Lower lobe of right lung (tissue), 2 donors: ENCODE data around the gene NPPB. TPM values are rescaled to one million over a fixed set of nuclear protein-coding genes. Genes with fewer than 3 reads are reported as not detected.

Experiments
- ATAC-seq, 2 donors: fragments of 200-7000 bp; cut with Tn5 transposase; one replicate each; pipeline ENCODE4 v1.9.1; 2020 to 2022; ENCODE audit warnings: mild to moderate bottlenecking in 2 of 2, moderate library complexity in 2 of 2
- DNase-seq: peaks from one replicate; pipeline ENCODE4 v3.0.0-alpha.2; 2020
- H3K27ac ChIP-seq: fragments of 200-600 bp; one replicate; pipeline ENCODE4 v1.8.0; 2022
- H3K27me3 ChIP-seq: fragments of 200-600 bp; one replicate; pipeline ENCODE4 v1.8.0; 2022; ENCODE audit warnings: low read depth
- H3K36me3 ChIP-seq: fragments of 200-600 bp; one replicate; pipeline ENCODE4 v1.8.0; 2022; ENCODE audit warnings: mild to moderate bottlenecking
- H3K4me1 ChIP-seq: fragments of 200-600 bp; one replicate; pipeline ENCODE4 v1.8.0; 2022
- H3K4me3 ChIP-seq: fragments of 200-600 bp; one replicate; pipeline ENCODE4 v1.8.0; 2022; ENCODE audit warnings: mild to moderate bottlenecking
- H3K9me3 ChIP-seq: fragments of 200-600 bp; one replicate; pipeline ENCODE4 v1.8.0; 2022
- CTCF ChIP-seq: fragments of 200-600 bp; IDR thresholded peaks from one replicate; pipeline ENCODE4 v1.8.0; 2022; ENCODE audit warnings: antibody characterized with exemption, mild to moderate bottlenecking
- intact Hi-C: fragments of 100-400 bp; cut with DNase I; formaldehyde crosslinking; loops from one replicate; pipeline ENCODE4 v1.11.0; 2022
- total RNA-seq: library from RNA; stranded (reverse); fragmentation: NEBNext Ultra II Directional; extraction: Animal tissue kit (Norgen Biotek cat#: 25700); gene quantifications from one replicate; pipeline ENCODE4 v1.2.1, GENCODE V29; 2021
- donor health status: DM: no; HTN: yes; CAD: no; lungs with severe emphysema.

Gene NPPB
- total RNA-seq, 1 donor from 2014 or later: not detected

- DNase-seq: no peak
Measured at GRCh38 chr1:11869104-11869503, 10.4 kb upstream of the NPPB start.

GRCh38 chr1:11868331-11868980 lies 9.7 kb upstream of the NPPB start:
- H3K36me3 ChIP-seq: no peaks in the 10 kb centered on the region
- no peaks in the 10 kb centered on the region for H3K27me3 ChIP-seq
- no peak for ATAC-seq
- H3K9me3 ChIP-seq: no peaks in the 10 kb centered on the region
- no peak for TF ChIP-seq CTCF
- no peaks in the 10 kb centered on the region for H3K4me1 ChIP-seq
- no peak overlapping the region for H3K4me3 ChIP-seq
- intact Hi-C loops: no loop called here
- H3K27ac ChIP-seq: no peak overlapping the region
- DNase-seq: no peak

More at GRCh38 chr1:11869104-11869503, 10.4 kb upstream of the NPPB start:
- Histone ChIP-seq H3K4me3 (no peak overlapping the region), H3K4me1 (no peaks in the 10 kb centered on the region), H3K27me3 (peaks cover 3% of the 10 kb centered on the region), H3K27ac (no peak overlapping the region), H3K36me3 (no peaks in the 10 kb centered on the region), H3K9me3 (no peaks in the 10 kb centered on the region)
- ATAC-seq: no peak
- intact Hi-C loops: no loop called here
- TF ChIP-seq CTCF: no peak

GRCh38 chr1:11862890-11863289 lies 4.1 kb upstream of the NPPB start:
- no peak for TF ChIP-seq CTCF
- Histone ChIP-seq H3K9me3 (no peaks in the 10 kb centered on the region), H3K36me3 (no peaks in the 10 kb centered on the region), H3K4me3 (no peak overlapping the region), H3K27ac (no peak overlapping the region), H3K27me3 (peaks cover 41% of the 10 kb centered on the region), H3K4me1 (no peaks in the 10 kb centered on the region)
- DNase-seq (no peak), ATAC-seq (no peak)
- intact Hi-C loops: no loop called here

GRCh38 chr1:11860587-11860986 lies 1.8 kb upstream of the NPPB start:
- Histone ChIP-seq H3K27ac (no peak overlapping the region), H3K27me3 (peaks cover 59% of the 10 kb centered on the region), H3K4me3 (no peak overlapping the region), H3K9me3 (no peaks in the 10 kb centered on the region), H3K36me3 (no peaks in the 10 kb centered on the region), H3K4me1 (no peaks in the 10 kb centered on the region)
- intact Hi-C loops: no loop called here
- no peak for TF ChIP-seq CTCF
- ATAC-seq (no peak), DNase-seq (no peak)

- Histone ChIP-seq H3K36me3 (no peaks in the 10 kb centered on the region), H3K27ac (no peak overlapping the region), H3K9me3 (no peaks in the 10 kb centered on the region), H3K27me3 (peaks cover 64% of the 10 kb centered on the region), H3K4me3 (no peak overlapping the region), H3K4me1 (no peaks in the 10 kb centered on the region)
- no peak for ATAC-seq
- intact Hi-C loops: no loop called here
- no peak for DNase-seq
- no peak for TF ChIP-seq CTCF
Measured at GRCh38 chr1:11860083-11860482, 1.3 kb upstream of the NPPB start.
